ENCODE measurements around the gene TECR. TPM values are rescaled to one million over a fixed set of nuclear protein-coding genes. Genes with fewer than 3 reads are reported as not detected.
"Not testable (repeated sequence)": the region's sequence is repeated elsewhere in the genome, so short reads cannot be mapped to it uniquely, and the experiment has no call there.

TECR gene
- total RNA-seq, 1 experiment from 2014 or later, result 232 TPM

DNA sequence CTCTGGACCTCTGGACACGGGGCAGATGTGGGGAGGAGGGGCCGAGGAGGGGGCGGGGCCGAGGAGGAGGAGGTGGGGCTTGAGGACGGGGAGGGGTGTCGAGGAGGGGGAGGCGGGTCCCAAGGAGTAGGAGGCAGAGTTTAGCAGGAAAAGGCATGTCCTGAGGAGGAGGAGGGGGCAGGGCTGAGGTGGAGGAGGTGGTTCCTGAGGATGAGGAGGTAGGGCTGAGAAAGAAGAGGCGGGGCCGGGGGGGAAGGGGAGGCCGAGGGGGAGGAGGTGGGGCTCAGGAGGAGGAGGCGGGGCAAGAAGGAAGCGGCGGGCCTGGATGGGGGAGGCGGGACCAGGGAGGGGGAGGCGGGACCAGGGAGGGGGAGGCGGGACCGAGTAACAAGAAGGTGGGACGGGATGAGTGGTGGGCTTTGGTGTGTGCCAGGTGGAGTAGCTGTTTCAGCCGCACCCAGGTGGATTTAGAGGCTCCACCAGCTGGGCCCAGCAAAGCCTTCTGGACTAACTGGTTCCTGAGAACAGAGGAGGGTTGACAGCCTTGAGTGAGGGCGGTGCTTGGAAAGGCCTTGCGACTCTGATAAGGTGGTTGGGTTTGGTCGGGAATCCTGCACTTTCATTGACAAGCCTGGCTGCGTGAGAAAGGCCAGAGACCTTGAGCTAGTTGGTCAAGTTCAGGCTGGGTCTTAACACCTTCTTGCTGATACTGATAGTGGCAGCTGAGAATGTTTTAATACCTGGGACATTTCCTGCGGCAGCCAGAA lies 7.7 kb downstream of the TECR start (continued):
- TF ChIP-seq SRF (IDR thresholded peaks at IDR 0.05; ENCODE audit: low read depth), result no peak

- Histone ChIP-seq H3K27me3 (ENCODE audit: insufficient read depth, low read length) (no peaks in the 10 kb centered on the region), H3K9ac (ENCODE audit: low read length) (no peak overlapping the region), H3K36me3 (ENCODE audit: control insufficient read depth in 1 of 2, insufficient read depth in 2 of 2, low read length in 2 of 2) (peaks cover 0 to 6% of the 10 kb centered on the region in 2 experiments; a peak in 1 of 4 replicates), H3K4me1 (ENCODE audit: control insufficient read depth in 1 of 2, insufficient read depth in 2 of 2, low read length in 2 of 2) (peaks cover 9 to 33% of the 10 kb centered on the region in 2 experiments), H3K4me3 (replicated peaks in 1 of 2; ENCODE audit: low read depth in 1 of 2, low read length in 2 of 2) (no peak overlapping the region), H2AFZ (ENCODE audit: low read depth, low read length, poor library complexity, severe bottlenecking) (no peak overlapping the region), H4K20me1 (ENCODE audit: insufficient read depth) (no peaks in the 10 kb centered on the region), H3K9me3 (ENCODE audit: control insufficient read depth in 1 of 2, insufficient read depth in 1 of 2, low read depth in 1 of 2, low read length in 2 of 2) (no peaks in the 10 kb centered on the region), H3K4me2 (ENCODE audit: low read length) (no peak overlapping the region), H3K27ac (ENCODE audit: low read depth, low read length) (no peak overlapping the region), H3K9me2 (ENCODE audit: insufficient read depth) (no peaks in the 10 kb centered on the region), H3K79me2 (ENCODE audit: insufficient read depth, low read length) (peaks cover 88% of the 10 kb centered on the region)
- intact Hi-C loops (cut with micrococcal nuclease), result no loop called here
- TF ChIP-seq EZH2 (IDR thresholded peaks at IDR 0.05) (no peak), POLR2A (IDR thresholded peaks at IDR 0.05; ENCODE audit: borderline replicate concordance, extremely low read depth, insufficient read depth, insufficient read length) (no peak), ZNF274 (IDR thresholded peaks at IDR 0.05; ENCODE audit: low read depth, low read length) (no peak), EZH2phosphoT487 (IDR thresholded peaks at IDR 0.05; ENCODE audit: borderline replicate concordance) (no peak), SRF (IDR thresholded peaks at IDR 0.05; ENCODE audit: low read depth) (no peak), ELF1 (IDR thresholded peaks at IDR 0.05; ENCODE audit: borderline replicate concordance, low read depth) (no peak)
- TF ChIP-seq, protein P1, sequence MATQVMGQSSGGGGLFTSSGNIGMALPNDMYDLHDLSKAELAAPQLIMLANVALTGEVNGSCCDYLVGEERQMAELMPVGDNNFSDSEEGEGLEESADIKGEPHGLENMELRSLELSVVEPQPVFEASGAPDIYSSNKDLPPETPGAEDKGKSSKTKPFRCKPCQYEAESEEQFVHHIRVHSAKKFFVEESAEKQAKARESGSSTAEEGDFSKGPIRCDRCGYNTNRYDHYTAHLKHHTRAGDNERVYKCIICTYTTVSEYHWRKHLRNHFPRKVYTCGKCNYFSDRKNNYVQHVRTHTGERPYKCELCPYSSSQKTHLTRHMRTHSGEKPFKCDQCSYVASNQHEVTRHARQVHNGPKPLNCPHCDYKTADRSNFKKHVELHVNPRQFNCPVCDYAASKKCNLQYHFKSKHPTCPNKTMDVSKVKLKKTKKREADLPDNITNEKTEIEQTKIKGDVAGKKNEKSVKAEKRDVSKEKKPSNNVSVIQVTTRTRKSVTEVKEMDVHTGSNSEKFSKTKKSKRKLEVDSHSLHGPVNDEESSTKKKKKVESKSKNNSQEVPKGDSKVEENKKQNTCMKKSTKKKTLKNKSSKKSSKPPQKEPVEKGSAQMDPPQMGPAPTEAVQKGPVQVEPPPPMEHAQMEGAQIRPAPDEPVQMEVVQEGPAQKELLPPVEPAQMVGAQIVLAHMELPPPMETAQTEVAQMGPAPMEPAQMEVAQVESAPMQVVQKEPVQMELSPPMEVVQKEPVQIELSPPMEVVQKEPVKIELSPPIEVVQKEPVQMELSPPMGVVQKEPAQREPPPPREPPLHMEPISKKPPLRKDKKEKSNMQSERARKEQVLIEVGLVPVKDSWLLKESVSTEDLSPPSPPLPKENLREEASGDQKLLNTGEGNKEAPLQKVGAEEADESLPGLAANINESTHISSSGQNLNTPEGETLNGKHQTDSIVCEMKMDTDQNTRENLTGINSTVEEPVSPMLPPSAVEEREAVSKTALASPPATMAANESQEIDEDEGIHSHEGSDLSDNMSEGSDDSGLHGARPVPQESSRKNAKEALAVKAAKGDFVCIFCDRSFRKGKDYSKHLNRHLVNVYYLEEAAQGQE (IDR thresholded peaks at IDR 0.05; ENCODE audit: low read depth), result no peak
- TF ChIP-seq, protein P2, sequence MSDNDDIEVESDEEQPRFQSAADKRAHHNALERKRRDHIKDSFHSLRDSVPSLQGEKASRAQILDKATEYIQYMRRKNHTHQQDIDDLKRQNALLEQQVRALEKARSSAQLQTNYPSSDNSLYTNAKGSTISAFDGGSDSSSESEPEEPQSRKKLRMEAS (IDR thresholded peaks at IDR 0.05), result no peak
- ATAC-seq, result no peak
- POLR2A ChIA-PET, result no interaction called here
- RAD21 ChIA-PET (ENCODE audit: low non-redundant PET in 1 of 2, low total read pairs in 2 of 2, uncharacterized antibody in 2 of 2, unreplicated experiment in 2 of 2), result no interaction called here
- BruUV-seq (replicated peaks), result no TSS peak
- DNase-seq (ENCODE audit: low read depth, low spot score), result no peak
- CTCF ChIA-PET, result no interaction called here
Measured at GRCh38 chr19:14540741-14541525, 11.5 kb downstream of the TECR start.

DNA sequence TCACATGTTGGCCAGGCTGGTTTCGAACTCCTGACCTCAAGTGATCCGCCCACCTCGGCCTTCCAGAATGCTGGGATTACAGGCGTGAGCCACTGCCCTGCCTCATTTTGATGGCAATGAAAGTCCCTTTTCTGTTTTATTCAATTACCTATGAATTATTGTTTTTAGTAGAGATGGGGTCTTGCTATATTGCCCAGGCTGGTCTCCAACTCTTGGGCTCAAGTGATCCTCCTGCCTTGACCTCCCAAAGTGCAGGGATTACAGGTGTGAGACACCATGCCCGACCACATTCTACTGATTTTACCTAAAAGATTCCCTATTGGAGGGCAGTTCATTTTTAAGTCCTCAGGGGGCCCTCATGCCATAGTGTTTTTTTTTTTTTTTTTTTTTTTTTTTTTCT lies 12.6 kb downstream of the TECR start:
- RAD21 ChIA-PET (ENCODE audit: low non-redundant PET in 1 of 2, low total read pairs in 2 of 2, uncharacterized antibody in 2 of 2, unreplicated experiment in 2 of 2); POLR2A ChIA-PET; H3K27me3 ChIP-seq (ENCODE audit: insufficient read depth, low read length); CTCF ChIA-PET; H3K9ac ChIP-seq (ENCODE audit: low read length); H4K20me1 ChIP-seq (ENCODE audit: insufficient read depth); H3K9me2 ChIP-seq (ENCODE audit: insufficient read depth); ATAC-seq; BruUV-seq (replicated peaks); H3K9me3 ChIP-seq (ENCODE audit: control insufficient read depth in 1 of 2, insufficient read depth in 1 of 2, low read depth in 1 of 2, low read length in 2 of 2); H3K36me3 ChIP-seq (ENCODE audit: control insufficient read depth in 1 of 2, insufficient read depth in 2 of 2, low read length in 2 of 2); H2AFZ ChIP-seq (ENCODE audit: low read depth, low read length, poor library complexity, severe bottlenecking); H3K27ac ChIP-seq (ENCODE audit: low read depth, low read length); intact Hi-C loops (cut with micrococcal nuclease); H3K4me2 ChIP-seq (ENCODE audit: low read length); DNase-seq (ENCODE audit: low read depth, low spot score); H3K4me3 ChIP-seq (replicated peaks in 1 of 2; ENCODE audit: low read depth in 1 of 2, low read length in 2 of 2): not testable (repeated sequence)
- H3K4me1 ChIP-seq (ENCODE audit: control insufficient read depth in 1 of 2, insufficient read depth in 2 of 2, low read length in 2 of 2), result peaks cover 4 to 22% of the 10 kb centered on the region in 2 experiments; a peak in 3 of 4 replicates
- peaks cover 90% of the 10 kb centered on the region for H3K79me2 ChIP-seq (ENCODE audit: insufficient read depth, low read length)
